ENCODE data around the gene ABHD5. TPM values are rescaled to one million over a fixed set of nuclear protein-coding genes. Genes with fewer than 3 reads are reported as not detected.

The ABHD5 gene
- total and polyA plus RNA-seq, 2 of the 8 experiments (the other 6 are each of a cell fraction or from before 2014, with no cell fraction given): 10.5 to 16.4 TPM

GRCh38 chr3:43692085-43692855, 1.5 kb downstream of the ABHD5 start:
- no peaks in the 10 kb centered on the region for H3K79me1 ChIP-seq (ENCODE audit: low read depth, low read length)
- no peak overlapping the region for H3K18ac ChIP-seq (ENCODE audit: extremely low read depth, low read length)

More at GRCh38 chr3:43692085-43692855, 1.5 kb downstream of the ABHD5 start:
- Histone ChIP-seq H4K5ac (ENCODE audit: insufficient read length, low read depth, low read length) (no peak overlapping the region), H2BK20ac (ENCODE audit: low read length) (no peak overlapping the region), H3K56ac (replicated peaks; ENCODE audit: insufficient read length, low read depth, low read length) (no peak overlapping the region), H3K9me3 (ENCODE audit: insufficient read depth in 2 of 2, low read depth in 1 of 2, low read length in 1 of 2) (no peaks in the 10 kb centered on the region), H4K20me1 (replicated peaks in 1 of 2; ENCODE audit: control insufficient read depth in 1 of 2, insufficient read depth in 2 of 2, low read length in 2 of 2) (no peaks in the 10 kb centered on the region), H2BK15ac (ENCODE audit: low read length) (no peak overlapping the region), H3K79me2 (ENCODE audit: control insufficient read depth in 1 of 2, insufficient read depth in 2 of 2, low read length in 2 of 2) (peaks cover 0 to 45% of the 10 kb centered on the region in 2 experiments; a peak in 3 of 4 replicates), H2BK5ac (ENCODE audit: low read depth, low read length) (no peak overlapping the region), H2BK12ac (ENCODE audit: low read depth, low read length) (no peak overlapping the region), H3K23ac (ENCODE audit: insufficient read length) (no peak overlapping the region), H3K4ac (replicated peaks; ENCODE audit: insufficient read length, low read depth, low read length) (no peak overlapping the region), H4K91ac (replicated peaks; ENCODE audit: insufficient read length, low read length) (no peak overlapping the region), H3K27ac (ENCODE audit: low read depth, low read length) (no peak overlapping the region), H2AFZ (ENCODE audit: low read length) (no peak overlapping the region), H3K9ac (replicated peaks in 1 of 4; ENCODE audit: extremely low read depth in 1 of 4, low read depth in 3 of 4, low read length in 3 of 4) (no peak overlapping the region), H3K23me2 (ENCODE audit: low read depth, low read length) (peaks cover 2% of the 10 kb centered on the region; the same call in 1 of the 2 replicates), H3K36me3 (ENCODE audit: control insufficient read depth in 2 of 4, insufficient read depth in 4 of 4, low read length in 3 of 4) (no peaks in the 10 kb centered on the region), H2AK5ac (ENCODE audit: low read depth, low read length) (no peak overlapping the region), H4K8ac (ENCODE audit: extremely low read depth, insufficient read depth, low read length) (no peak overlapping the region), H3K27me3 (replicated peaks in 1 of 4; ENCODE audit: control insufficient read depth in 3 of 4, extremely low read depth in 1 of 4, insufficient read depth in 3 of 4, low read length in 3 of 4) (no peaks in the 10 kb centered on the region), H3K4me1 (replicated peaks in 1 of 4; ENCODE audit: control insufficient read depth in 3 of 4, insufficient read depth in 4 of 4, low read length in 3 of 4) (peaks cover 0 to 20% (median 9%) of the 10 kb centered on the region in 4 experiments; a peak in 5 of 7 replicates), H3K4me2 (ENCODE audit: insufficient read depth in 1 of 2, low read depth in 2 of 2, low read length in 2 of 2) (peak overlapping the region; percentile 67 to 74), H3K14ac (ENCODE audit: insufficient read length) (no peak overlapping the region), H3K4me3 (ENCODE audit: extremely low read depth in 1 of 4, insufficient read depth in 2 of 4, low read depth in 3 of 4, low read length in 4 of 4) (peak overlapping the region in 2 of 4 experiments; percentile 51 to 87; a peak in 3 of 8 replicates), H2BK120ac (replicated peaks; ENCODE audit: low read depth, low read length) (no peak overlapping the region)
- 79% methylated on average over 8 of the region's 8 CpGs; no CpG with 5 or more reads in 1 of the 2 experiments for WGBS, 2 experiments (ENCODE audit: extremely low coverage in 1 of 2, insufficient coverage in 1 of 2, insufficient read length in 1 of 2, insufficient replicate concordance in 2 of 2, low coverage in 1 of 2, low lambda C conversion rate in 2 of 2, missing lambda C conversion rate in 1 of 2)
- FAIRE-seq (no peak), DNase-seq (ENCODE audit: low read depth in 1 of 2, low spot score in 2 of 2) (no peak)
- POLR2A ChIA-PET (ENCODE audit: partially characterized antibody): interaction anchor here (1.4 kb wide), 1 partner anchor 10 kb away, joined by 5 read pairs; no protein-coding TSS in a partner anchor
- CTCF ChIA-PET (ENCODE audit: partially characterized antibody): interaction anchor here (1.3 kb wide), 1 partner anchor 55 kb away, joined by 6 read pairs; no protein-coding TSS in a partner anchor
